ENCODE data around the gene TMEM132D.
"Not testable (repeated sequence)": the region's sequence is repeated elsewhere in the genome, so short reads cannot be mapped to it uniquely, and the experiment has no call there.

The TMEM132D gene

GRCh38 chr12:129073157-129073915 lies 830.5 kb downstream of the TMEM132D start:
- no peak for DNase-seq (ENCODE audit: low read depth, low spot score)

- no peak for DNase-seq (ENCODE audit: low read depth, low spot score)
Measured at GRCh38 chr12:129071362-129071761, 832.5 kb downstream of the TMEM132D start.

DNA sequence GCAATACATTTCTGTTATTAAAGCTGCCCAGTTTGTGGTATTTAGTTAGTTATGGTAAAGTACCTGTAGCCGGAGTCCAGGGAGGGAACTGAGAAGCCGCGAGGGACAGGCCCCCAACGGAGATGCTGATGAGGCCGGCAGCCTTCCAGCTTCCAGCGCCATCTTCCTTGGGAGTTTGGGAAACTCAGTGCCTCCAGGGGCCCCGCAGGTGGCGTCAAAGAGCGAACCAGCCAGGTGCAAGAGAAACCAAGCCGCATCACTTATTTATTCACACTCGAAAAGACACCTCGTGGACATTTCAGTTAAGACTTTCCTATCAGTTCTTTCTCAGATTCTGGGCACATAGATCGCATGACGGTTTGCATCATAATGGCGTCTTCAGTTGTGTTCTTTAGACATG lies 833.9 kb downstream of the TMEM132D start:
- DNase-seq (ENCODE audit: low read depth, low spot score) = peak; percentile 68

GRCh38 chr12:129068684-129069083 lies 835.1 kb downstream of the TMEM132D start:
- DNase-seq (ENCODE audit: low read depth, low spot score) = no peak

DNA sequence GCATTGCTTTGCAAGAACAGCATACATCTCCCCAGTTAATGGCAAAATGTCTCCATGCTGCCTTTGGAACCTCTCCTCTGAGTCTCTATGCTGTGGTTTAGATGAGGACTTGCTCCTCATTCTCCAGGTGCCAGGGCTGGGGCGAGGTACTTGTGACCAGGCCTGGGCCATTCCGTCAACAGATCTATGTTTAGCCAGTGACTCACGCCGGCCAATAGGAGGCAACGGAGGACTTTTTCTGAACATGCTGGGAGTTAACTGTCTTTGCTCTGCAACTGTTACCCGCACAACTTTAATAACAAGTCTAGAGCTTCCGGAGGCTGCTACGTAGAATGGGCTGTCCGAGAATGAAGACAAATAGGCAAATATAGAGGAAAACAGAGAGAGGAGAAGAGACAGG lies 836.3 kb downstream of the TMEM132D start:
- DNase-seq (ENCODE audit: low read depth, low spot score) = peak; percentile 55

- peak; percentile 24 for DNase-seq (ENCODE audit: low read depth, low spot score)
Measured at GRCh38 chr12:129064209-129064855, 839.5 kb downstream of the TMEM132D start.

DNA sequence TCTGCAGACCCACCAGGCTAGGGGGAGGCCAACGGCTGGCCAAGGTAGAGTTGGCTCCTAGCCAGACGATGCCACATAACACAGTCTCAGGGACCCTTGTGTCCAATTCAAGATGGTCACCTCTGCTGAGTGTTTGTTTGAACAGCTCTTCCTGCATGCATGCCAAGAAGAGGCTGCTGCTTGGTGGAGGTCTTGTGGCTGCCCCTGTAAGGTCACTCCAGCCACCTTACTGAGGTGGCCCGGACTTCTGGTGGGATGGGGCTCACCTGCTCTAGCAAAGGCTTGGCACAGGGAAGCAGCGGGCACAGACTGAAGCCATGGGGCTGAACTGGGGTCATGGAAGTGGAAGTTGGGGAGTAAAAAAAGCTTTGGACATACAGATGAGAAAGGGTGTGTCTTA lies 840.2 kb downstream of the TMEM132D start:
- DNase-seq (ENCODE audit: low read depth, low spot score) = no peak

GRCh38 chr12:129053232-129053631 lies 850.6 kb downstream of the TMEM132D start:
- DNase-seq (ENCODE audit: low read depth, low spot score) = peak; percentile 26

GRCh38 chr12:129052373-129052772 lies 851.5 kb downstream of the TMEM132D start:
- no peak for DNase-seq (ENCODE audit: low read depth, low spot score)

DNA sequence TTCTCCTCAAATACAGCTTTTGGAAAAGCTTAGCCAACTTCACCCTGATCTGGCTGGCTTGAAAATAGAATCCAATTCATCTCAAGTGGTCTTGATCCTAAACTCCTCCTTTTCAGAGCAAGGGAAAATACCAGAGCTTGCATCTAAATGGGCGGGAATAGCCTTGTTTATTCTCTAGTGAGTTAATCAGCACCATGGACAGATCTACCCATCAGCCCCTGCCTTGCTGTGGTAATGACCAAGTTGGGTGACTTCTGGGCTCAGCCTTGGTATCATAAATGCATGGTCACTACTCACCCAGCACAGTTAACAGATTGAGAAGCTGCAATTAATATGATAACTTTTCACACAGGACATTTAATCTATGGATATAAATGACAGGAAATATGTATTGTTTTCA lies 853.9 kb downstream of the TMEM132D start:
- DNase-seq (ENCODE audit: low read depth, low spot score) = peak; percentile 51

DNA sequence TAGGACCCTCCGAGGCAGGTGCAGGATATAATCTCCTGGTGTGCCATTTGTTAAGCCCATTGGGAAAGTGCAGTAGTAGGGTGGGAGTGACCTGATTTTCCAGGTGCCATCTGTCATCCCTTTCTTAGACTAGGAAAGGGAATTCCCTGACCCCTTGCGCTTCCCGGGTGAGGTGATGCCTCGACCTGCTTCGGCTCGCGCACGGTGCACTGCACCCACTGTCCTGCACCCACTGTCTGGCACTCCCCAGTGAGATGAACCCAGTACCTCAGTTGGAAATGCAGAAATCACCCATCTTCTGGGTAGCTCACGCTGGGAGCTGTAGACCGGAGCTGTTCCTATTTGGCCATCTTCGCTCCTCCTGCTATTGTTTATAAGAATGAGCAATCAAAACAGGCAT lies 860.5 kb downstream of the TMEM132D start:
- DNase-seq (ENCODE audit: low read depth, low spot score) = not testable (repeated sequence)

DNA sequence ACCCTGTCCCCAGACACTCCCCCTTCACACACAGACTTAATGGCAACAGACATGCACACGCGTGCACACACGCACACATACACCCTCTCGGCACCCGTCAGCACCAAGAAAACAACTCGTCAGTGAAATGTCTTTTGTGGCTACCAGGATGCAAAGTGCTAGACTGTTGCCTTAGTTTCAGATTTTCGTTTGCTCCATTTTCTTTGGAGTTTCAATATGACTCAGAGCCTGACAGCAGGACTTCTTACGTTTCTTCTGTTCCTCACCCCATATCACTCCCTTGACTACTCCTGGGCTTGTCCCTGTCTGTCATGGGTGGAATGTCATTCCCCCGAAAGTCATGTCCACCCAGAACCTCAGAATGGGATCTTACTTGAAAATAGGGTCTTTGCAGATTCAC lies 867.7 kb downstream of the TMEM132D start:
- DNase-seq (ENCODE audit: low read depth, low spot score) = no peak

DNA sequence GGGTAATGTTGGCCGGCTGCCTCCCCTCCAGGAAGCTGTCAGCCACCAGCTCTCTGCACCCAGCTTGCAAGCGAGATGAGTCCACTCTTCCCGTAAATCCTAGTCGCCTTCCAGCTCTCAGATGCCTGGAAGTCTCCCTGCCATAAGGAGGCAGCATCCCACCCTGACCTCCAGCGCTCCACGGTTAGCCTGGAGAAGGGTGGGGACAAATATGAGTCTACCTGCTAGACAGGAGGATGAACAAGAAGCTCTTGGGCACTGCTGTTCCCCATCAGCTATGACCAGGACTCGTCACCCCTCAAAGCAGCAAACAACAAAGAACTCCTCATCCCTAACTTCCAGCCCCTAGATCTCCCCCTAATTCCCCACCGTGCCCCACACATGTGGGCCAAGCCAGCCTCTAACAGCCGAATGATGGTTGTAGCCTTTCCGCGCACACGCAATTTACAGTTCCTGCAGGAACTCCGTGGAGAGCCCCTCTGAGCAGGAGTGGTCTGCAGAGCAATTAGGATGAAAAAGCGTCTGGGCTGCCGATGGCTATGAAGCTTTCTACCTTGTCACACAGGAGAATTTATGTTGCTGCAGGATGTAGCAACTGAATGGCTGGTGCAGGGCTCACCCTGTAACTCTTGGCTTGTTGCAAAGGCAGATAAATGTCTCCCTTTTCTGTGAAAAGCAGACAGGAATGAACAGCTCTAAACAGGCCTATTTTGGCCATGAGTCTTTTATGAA lies 869.1 kb downstream of the TMEM132D start:
- DNase-seq (ENCODE audit: low read depth, low spot score) = no peak

DNA sequence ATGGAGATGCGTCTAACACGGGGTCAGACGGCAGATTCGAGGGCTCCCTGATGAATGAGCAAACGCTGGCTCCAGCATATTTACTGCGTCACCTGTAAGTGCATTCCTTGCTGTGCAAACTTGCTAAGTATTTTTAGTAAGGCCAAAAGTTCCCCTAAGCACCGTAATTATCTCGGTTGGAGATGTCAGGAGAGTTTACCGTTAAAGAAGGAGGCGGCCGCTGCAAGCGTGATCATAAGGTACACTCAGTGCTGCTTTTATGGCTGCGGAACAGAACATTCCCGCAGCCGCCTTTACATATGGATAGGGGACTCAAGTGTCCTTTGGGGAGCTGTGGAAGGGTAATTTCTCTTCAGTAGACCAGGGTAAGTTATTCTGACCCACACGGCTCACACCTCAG lies 875.0 kb downstream of the TMEM132D start:
- DNase-seq (ENCODE audit: low read depth, low spot score) = peak; percentile 15

DNA sequence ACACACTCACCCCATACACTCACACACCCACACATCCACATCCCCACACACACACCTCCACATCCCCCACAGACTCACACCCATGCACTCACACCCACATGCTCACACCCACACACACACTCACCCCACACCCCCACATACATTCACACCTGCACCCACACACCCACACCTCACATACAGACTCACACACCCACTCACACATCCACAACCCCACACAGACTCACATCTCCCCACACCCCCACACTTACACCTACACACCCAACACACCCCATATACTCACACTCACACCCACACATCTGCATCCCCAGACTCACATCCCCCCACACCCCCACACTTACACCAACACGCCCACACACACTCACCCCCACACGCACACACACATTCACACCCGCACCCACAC lies 878.8 kb downstream of the TMEM132D start:
- DNase-seq (ENCODE audit: low read depth, low spot score) = no peak

All from ELF-1 (cell line).